ENCODE data around the gene ADH7. TPM values are rescaled to one million over a fixed set of nuclear protein-coding genes. Genes with fewer than 3 reads are reported as not detected.

Gene ADH7
- total and polyA plus RNA-seq, 2 of the 8 experiments (the other 6 are each of a cell fraction or from before 2014, with no cell fraction given): not detected

DNA sequence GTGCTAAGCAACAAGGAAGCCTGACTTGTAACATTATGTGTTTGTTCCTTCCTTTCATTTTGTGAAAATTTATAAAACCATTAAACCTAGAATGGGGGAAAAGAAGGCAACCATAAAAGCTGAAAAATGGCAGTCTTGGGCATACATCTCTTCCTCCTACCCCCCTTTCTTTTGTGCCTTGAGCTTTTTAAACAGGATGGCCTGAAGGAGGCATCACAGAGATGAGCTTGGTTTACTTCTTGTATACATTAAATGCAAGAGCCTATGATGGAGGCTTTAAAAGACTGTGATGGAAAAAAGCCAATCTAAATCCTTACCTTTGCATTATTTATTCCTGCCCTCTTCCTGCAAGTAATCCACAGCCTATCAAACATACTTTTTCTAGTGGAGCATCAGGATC is 36.2 kb upstream of the ADH7 start:
- Histone ChIP-seq H2BK120ac (replicated peaks; ENCODE audit: low read depth, low read length) (no peak overlapping the region), H3K23ac (ENCODE audit: insufficient read length) (no peak overlapping the region), H3K36me3 (ENCODE audit: control insufficient read depth in 2 of 4, insufficient read depth in 4 of 4, low read length in 3 of 4) (no peaks in the 10 kb centered on the region), H4K5ac (ENCODE audit: insufficient read length, low read depth, low read length) (no peak overlapping the region), H2BK5ac (ENCODE audit: low read depth, low read length) (no peak overlapping the region), H3K27me3 (replicated peaks in 1 of 4; ENCODE audit: control insufficient read depth in 3 of 4, extremely low read depth in 1 of 4, insufficient read depth in 3 of 4, low read length in 3 of 4) (no peaks in the 10 kb centered on the region), H2BK15ac (ENCODE audit: low read length) (no peak overlapping the region), H3K27ac (ENCODE audit: low read depth, low read length) (no peak overlapping the region), H3K23me2 (ENCODE audit: low read depth, low read length) (no peaks in the 10 kb centered on the region), H3K18ac (ENCODE audit: extremely low read depth, low read length) (no peak overlapping the region), H3K14ac (ENCODE audit: insufficient read length) (no peak overlapping the region), H4K91ac (replicated peaks; ENCODE audit: insufficient read length, low read length) (no peak overlapping the region), H2AK5ac (ENCODE audit: low read depth, low read length) (no peak overlapping the region), H3K9me3 (ENCODE audit: insufficient read depth in 2 of 2, low read depth in 1 of 2, low read length in 1 of 2) (no peaks in the 10 kb centered on the region), H3K4me3 (ENCODE audit: extremely low read depth in 1 of 4, insufficient read depth in 2 of 4, low read depth in 3 of 4, low read length in 4 of 4) (no peak overlapping the region), H3K4me1 (replicated peaks in 1 of 4; ENCODE audit: control insufficient read depth in 3 of 4, insufficient read depth in 4 of 4, low read length in 3 of 4) (no peaks in the 10 kb centered on the region), H3K4ac (replicated peaks; ENCODE audit: insufficient read length, low read depth, low read length) (no peak overlapping the region), H3K79me2 (ENCODE audit: control insufficient read depth in 1 of 2, insufficient read depth in 2 of 2, low read length in 2 of 2) (no peaks in the 10 kb centered on the region), H4K8ac (ENCODE audit: extremely low read depth, insufficient read depth, low read length) (no peak overlapping the region), H2BK12ac (ENCODE audit: low read depth, low read length) (no peak overlapping the region), H2AFZ (ENCODE audit: low read length) (peak overlapping the region; percentile 27; the same call in 1 of the 2 replicates), H3K9ac (replicated peaks in 1 of 4; ENCODE audit: extremely low read depth in 1 of 4, low read depth in 3 of 4, low read length in 3 of 4) (no peak overlapping the region; a peak in 1 of 7 replicates), H2BK20ac (ENCODE audit: low read length) (no peak overlapping the region), H3K4me2 (ENCODE audit: insufficient read depth in 1 of 2, low read depth in 2 of 2, low read length in 2 of 2) (no peak overlapping the region), H4K20me1 (replicated peaks in 1 of 2; ENCODE audit: control insufficient read depth in 1 of 2, insufficient read depth in 2 of 2, low read length in 2 of 2) (no peaks in the 10 kb centered on the region), H3K79me1 (ENCODE audit: low read depth, low read length) (no peaks in the 10 kb centered on the region), H3K56ac (replicated peaks; ENCODE audit: insufficient read length, low read depth, low read length) (no peak overlapping the region)
- FAIRE-seq (no peak), DNase-seq (ENCODE audit: low read depth in 1 of 2, low spot score in 2 of 2) (no peak)
- POLR2A ChIA-PET (ENCODE audit: partially characterized antibody): no interaction called here
- CTCF ChIA-PET (ENCODE audit: partially characterized antibody): interaction anchor here (1.0 to 4.1 kb wide), 6 partner anchors 10 to 340 kb away, joined by 3 to 15 read pairs (median 4); no protein-coding TSS in a partner anchor
- TF ChIP-seq, protein P1, sequence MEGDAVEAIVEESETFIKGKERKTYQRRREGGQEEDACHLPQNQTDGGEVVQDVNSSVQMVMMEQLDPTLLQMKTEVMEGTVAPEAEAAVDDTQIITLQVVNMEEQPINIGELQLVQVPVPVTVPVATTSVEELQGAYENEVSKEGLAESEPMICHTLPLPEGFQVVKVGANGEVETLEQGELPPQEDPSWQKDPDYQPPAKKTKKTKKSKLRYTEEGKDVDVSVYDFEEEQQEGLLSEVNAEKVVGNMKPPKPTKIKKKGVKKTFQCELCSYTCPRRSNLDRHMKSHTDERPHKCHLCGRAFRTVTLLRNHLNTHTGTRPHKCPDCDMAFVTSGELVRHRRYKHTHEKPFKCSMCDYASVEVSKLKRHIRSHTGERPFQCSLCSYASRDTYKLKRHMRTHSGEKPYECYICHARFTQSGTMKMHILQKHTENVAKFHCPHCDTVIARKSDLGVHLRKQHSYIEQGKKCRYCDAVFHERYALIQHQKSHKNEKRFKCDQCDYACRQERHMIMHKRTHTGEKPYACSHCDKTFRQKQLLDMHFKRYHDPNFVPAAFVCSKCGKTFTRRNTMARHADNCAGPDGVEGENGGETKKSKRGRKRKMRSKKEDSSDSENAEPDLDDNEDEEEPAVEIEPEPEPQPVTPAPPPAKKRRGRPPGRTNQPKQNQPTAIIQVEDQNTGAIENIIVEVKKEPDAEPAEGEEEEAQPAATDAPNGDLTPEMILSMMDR (IDR thresholded peaks at IDR 0.05; ENCODE audit: control extremely low read depth in 1 of 3, insufficient read depth in 1 of 3, low read depth in 1 of 3, low read length in 3 of 3): peak in 1 of 3 experiments; percentile 21; a peak in 2 of 4 replicates
- no peak for TF ChIP-seq TEAD4 (IDR thresholded peaks at IDR 0.05; ENCODE audit: low read depth, low read length)
- TF ChIP-seq SP2 (IDR thresholded peaks at IDR 0.05; ENCODE audit: low read length): no peak
- no peak for TF ChIP-seq RFX5 (IDR thresholded peaks at IDR 0.05; ENCODE audit: borderline replicate concordance, low read depth, low read length)
- no peak for TF ChIP-seq YY1 (IDR thresholded peaks at IDR 0.05; ENCODE audit: low read depth, low read length)
- TF ChIP-seq GTF2F1 (IDR thresholded peaks at IDR 0.05; ENCODE audit: borderline replicate concordance, low read depth, low read length): no peak
- TF ChIP-seq EP300 (IDR thresholded peaks at IDR 0.05; ENCODE audit: borderline replicate concordance in 1 of 2, low read depth in 2 of 2, low read length in 2 of 2): no peak
- TF ChIP-seq TAF1 (IDR thresholded peaks at IDR 0.05; ENCODE audit: low read depth, low read length): no peak
- no peak for TF ChIP-seq SIX5 (IDR thresholded peaks at IDR 0.05; ENCODE audit: low read depth, low read length)
- peak; percentile 21 for TF ChIP-seq RAD21 (IDR thresholded peaks at IDR 0.05 in 1 of 2, conservative IDR thresholded peaks at IDR 0.05 in 1 of 2; ENCODE audit: low read depth in 2 of 2, low read length in 2 of 2)
- TF ChIP-seq SRF (IDR thresholded peaks at IDR 0.05; ENCODE audit: low read depth, low read length): no peak
- TF ChIP-seq TAF7 (optimal IDR thresholded peaks at IDR 0.05; ENCODE audit: borderline replicate concordance, low read depth, low read length): no peak
- no peak for TF ChIP-seq CHD2 (IDR thresholded peaks at IDR 0.05; ENCODE audit: low read length)

Data from H1 (cell line).